C1 segment of cervical spinal cord (tissue), 14 donors: ENCODE data around the gene SMURF1.
A peak's percentile ranks its signal among the peaks of the same experiment; 100 is the strongest.
"Not testable (repeated sequence)": the region's sequence is repeated elsewhere in the genome, so short reads cannot be mapped to it uniquely, and the experiment has no call there.

Experiments used
- DNase-seq, 14 donors: peaks; one replicate each; lab custom pipeline; 2025; lab: John Stamatoyannopoulos, UW

Gene SMURF1

GRCh38 chr7:99143853-99144672 is at the start of gene SMURF1:
SMURF1 (minus strand) TSS chr7:99144108; CDS start chr7:99143780, 328 bp downstream.
- DNase-seq = peak in 12 of 14 donors; percentile 34 to 82 (median 56)

DNA sequence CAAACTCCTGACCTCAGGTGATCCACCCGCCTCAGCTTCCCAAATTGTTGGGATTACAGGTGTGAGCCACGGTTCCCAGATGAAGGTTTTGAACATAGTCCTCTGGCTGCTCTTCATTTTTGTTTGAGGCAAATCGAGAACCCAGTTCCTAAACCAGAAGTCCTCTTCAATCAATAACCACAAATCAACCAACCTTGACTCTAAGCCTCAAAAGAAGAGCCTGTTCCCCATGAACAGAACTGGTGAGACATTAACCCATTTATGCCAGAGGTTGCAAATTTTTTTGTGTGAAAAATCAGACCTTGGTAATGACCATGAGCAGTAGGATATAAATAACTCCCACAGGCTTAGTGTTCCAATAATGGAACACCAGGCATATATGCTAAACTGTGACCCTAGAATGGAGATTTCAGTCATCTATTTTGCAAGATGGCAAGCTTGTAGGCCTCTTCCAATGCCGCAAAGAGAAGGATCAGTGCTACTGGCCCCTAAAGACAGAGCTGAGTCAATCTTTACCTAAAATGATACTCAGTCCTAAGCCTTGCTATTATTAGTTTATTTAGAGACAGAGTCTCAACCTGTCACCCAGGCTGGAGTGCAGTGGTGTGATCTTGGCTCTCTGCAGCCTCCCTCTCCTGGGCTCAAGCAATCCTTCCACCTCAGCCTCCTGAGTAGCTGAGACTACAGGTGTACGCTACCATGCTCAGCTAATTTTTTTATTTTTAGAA is 48.1 kb upstream of the SMURF1 start:
- no peak for DNase-seq

- no peak for DNase-seq
Measured at GRCh38 chr7:99190359-99191009, 46.6 kb upstream of the SMURF1 start.

GRCh38 chr7:99189222-99189621 is 45.3 kb upstream of the SMURF1 start:
- DNase-seq = no peak

DNA sequence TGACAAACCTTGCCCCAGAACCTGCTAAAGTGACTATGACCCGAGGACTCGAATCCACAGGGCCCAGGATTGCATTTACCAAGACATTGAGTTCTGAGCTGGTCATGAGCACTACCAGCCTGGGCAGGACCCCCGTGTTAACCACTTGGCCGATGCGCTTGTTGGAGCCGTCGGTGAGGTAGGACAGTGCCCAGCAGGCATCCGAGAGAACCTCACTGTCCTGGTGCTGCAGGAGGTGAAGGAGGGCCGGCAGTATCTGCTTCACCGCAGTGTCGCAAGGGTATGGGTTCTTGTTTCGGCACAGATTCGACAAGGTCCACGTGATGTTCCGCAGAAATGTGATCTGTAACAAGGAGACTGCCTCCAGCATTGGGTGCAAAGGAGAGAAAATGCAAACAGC is 44.3 kb upstream of the SMURF1 start:
- no peak for DNase-seq

DNA sequence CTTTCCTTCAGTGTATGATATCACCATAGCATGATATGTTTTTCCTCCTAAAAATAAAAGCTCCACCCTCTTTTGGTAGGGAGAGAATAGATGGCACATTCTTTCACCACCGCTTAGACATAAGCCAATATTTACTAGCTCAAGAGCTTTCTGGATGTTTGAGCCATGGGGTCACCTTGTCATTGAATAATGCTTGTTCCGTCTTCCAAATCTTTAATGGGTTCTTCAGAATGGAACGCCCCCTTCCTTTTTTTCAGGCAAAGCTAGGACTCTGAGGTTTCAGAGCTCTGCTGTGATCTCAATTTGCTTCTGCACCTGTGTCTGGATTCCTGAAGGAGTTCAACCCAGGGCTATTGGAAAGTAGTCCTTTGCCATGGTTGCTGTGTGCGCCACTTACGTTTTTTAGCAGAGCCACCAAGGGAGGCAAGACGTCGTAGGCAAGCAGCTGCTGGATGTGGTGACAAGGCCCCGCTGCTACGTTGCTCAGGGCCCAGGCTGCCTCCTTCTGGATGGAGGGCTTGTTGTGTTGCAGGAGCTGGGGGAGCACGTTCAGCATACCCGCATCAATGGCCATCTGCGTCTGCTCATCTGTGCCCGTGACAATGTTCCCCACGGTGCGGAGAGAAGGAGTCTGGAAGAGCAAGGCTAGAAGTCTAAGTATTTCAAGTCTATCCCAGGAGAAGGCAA is 40.8 kb upstream of the SMURF1 start:
- DNase-seq = no peak

DNA sequence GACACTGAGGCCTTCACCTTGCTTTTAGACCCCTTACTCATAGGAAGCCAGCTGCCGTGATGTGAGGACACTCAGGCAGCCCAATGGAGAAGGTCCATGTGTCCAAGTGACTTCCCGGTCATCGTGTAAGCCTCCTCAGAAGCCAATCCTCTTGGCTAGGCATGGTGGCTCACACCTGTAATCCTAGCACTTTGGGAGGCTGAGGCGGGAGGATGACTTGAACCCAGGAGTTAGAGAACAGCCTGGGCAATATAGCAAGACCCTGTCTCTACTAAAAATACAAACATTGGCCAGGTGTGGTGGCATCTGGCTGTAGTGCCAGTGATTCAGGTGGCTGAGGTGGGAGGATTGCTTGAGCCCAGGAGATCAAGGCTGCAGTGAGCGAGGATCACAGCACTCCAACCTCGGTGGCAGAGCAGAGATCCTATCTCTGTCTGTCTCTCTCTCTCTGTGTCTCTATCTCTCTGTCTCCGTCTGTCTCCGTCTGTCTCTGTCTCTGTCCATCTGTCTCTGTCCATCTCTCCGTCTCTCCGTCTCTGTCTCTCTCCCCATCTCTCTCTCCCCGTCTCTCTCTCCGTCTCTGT is 36.3 kb upstream of the SMURF1 start:
- no peak for DNase-seq

- no peak for DNase-seq
Measured at GRCh38 chr7:99177165-99177564, 33.3 kb upstream of the SMURF1 start.

DNA sequence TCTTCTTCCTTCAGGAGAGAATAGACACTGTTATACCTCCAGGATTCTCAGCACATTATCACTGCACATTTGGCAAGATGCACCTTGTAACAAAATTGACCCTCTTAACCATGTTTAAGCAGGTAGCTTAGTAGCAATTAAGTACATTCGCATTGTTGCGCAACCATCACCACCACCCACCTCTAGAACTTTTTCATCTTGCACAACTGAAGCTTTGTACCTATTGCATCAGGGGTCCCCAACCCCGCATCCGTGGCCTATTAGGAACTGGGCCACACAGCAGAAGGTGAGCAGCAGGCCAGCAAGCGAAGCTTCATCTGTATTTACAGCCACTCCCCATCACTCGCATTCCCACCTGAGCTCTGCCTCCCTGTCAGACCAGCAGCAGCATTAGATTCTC is 29.9 kb upstream of the SMURF1 start:
- no peak for DNase-seq

DNA sequence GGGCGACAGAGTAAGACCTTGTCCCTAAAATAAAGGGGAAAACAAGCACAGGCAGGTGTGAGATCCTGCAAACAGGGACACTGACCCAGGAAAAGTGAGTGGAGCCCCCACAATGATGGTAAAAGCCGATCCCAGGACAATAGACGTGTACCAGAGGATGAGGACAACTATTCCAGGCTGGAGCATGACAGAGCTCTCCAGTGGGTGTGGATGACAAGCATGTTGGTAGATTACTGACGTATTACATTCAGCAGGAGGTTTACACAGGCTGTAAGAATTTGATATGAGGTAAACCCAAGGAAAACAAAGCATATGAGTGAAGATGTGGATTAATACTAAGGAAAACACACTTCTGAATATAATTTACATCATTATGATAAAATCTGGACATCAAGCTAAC is 27.8 kb upstream of the SMURF1 start:
- no peak for DNase-seq

DNA sequence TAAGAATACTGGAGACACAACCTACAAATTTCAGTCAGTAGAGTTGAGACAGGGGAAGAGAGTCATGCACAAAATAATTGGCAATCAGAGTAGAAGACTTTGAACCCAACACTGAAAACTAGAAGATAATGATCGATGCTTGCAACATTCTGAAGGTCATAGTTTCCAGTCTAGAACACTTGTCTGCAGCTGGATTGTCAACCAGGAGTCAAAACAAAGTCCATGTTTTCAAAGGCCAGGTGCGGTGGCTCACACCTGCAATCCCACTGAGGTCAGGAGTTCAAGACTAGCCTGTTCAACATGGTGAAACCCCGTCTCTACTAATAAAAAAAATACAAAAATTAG is 26.8 kb upstream of the SMURF1 start:
- DNase-seq = no peak

DNA sequence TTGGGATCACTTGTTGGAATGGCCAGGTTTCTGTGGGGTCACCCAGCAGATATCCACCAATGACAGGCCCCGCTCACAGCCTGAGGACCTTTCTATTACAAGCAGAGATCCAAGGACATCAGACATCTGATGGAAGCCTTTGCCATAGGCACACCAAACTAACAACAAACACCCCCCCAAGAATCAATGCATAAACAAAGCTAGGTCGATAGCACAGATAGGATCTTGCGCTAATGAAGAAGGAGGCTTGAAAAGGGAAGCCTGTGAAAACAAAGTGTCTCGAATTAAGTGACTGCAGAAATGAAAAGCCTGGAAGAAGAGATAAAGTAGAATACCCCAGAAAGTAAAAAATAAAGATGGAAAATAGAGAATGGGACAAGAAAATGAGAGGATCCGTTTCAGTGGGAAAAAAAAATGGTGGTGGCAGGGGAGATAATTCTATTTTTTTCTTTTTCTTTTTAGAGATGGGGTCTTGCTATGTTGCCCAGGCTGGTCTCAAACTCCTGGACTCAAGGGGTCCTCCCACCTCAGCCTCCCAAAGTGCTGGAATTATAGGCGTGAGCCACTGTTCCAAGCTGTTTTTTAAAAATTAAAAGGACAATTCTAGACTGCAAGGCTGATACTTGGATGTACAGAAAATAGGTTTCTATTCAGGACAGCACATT is 26.3 kb upstream of the SMURF1 start:
- no peak for DNase-seq

GRCh38 chr7:99167072-99167471 is 23.2 kb upstream of the SMURF1 start:
- no peak for DNase-seq

- DNase-seq = no peak
Measured at GRCh38 chr7:99165816-99166215, 21.9 kb upstream of the SMURF1 start.

- DNase-seq = not testable (repeated sequence)
Measured at GRCh38 chr7:99163669-99164068, 19.8 kb upstream of the SMURF1 start.

- DNase-seq = no peak
Measured at GRCh38 chr7:99156649-99157048, 12.7 kb upstream of the SMURF1 start.

DNA sequence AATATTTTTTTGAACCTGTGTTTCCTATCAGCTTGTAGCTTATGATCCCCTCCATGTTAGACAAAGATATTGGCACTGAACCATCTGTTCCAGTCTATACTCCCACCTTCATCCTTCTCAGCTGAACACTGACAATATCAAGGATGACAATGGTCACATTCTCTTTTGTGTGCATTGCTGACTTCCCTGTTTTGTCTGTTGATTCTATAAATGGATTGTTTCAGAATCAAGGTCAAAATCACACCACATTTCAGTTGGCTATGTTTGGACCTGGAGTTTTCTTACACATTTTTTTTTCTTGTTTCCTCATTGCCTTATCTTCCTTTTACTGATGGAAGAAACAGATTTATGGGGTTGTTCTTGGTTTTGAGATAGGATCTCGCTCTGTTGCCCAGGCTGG is 11.3 kb upstream of the SMURF1 start:
- no peak for DNase-seq

DNA sequence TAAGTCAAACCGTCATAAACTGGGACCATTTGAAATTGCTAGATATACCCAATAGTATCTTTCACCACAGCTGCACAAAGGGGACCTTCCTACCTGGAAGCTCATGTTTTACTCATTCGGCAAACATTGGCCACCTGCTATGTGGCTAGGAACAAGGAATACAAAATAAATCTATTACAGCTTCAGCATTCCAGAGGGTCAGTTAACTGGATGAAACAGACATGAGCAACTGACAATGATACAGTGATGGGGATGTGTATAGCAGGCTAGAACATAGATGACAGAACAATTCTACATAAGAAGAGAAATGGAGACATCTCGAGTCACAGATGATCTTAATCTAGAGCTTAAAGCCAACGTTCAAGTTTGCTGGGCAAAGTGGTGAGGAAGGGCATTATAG is 3.1 kb upstream of the SMURF1 start:
- DNase-seq = no peak

- DNase-seq = no peak
Measured at GRCh38 chr7:99143521-99143852, 421 bp downstream of the SMURF1 start.

DNA sequence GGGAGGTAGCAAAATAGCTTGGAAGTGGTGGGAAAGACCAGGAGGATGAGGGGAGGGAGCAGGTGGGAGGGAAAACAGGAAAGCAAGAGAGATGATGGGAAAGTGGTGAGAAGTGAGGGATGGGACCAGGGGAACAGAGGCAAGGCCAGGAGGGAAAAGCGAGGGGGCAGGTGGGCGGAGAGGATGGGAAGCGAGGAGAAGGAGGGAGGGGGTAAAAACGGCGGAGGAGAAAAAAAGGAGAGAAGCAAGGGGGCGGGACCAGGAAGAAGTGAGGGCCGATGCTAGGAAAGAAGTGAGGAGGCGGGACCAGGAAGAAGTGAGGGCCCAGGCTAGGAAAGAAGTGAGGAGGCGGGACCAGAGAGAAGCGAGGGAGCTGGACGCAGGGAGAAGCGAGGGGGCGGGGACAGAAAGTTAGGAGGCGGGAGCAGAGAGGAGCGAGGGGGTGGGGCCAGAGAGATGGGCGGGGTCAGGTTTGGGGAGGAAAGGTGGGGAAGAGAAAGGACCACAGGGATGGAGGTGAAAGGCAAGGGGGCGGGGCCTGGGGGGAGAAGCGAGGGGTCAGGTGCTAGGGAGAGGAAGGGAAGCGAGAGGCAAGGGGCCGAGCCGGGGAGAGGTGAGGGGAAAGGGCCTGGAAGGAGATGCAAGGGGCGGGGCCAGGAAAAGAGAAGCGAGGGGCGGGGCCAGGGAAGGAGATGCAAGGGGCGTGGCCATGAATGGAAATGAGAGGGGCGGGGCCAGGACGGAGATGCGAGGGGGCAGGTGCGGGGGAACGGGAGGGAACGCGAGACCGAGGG is 984 bp downstream of the SMURF1 start:
- DNase-seq = peak; percentile 40 to 89 (median 82)
